Activated CD8-positive, alpha-beta memory T cell treated with anti-CD3 and anti-CD28 coated beads, Interleukin-2, amount 50 U/mL, for 1 hour (primary cell): ENCODE data around the gene NDUFS5.
"Not testable (repeated sequence)": the region's sequence is repeated elsewhere in the genome, so short reads cannot be mapped to it uniquely, and the experiment has no call there.

Experiments
- DNase-seq: peaks from one replicate; pipeline ENCODE4 v3.0.0-alpha.2; 2020; ENCODE audit errors: extremely low read depth

The NDUFS5 gene

GRCh38 chr1:39063775-39064174, 37.6 kb downstream of the NDUFS5 start:
- no peak for DNase-seq

- DNase-seq, result no peak
Observed at GRCh38 chr1:39065542-39065941, 39.4 kb downstream of the NDUFS5 start.

GRCh38 chr1:39068227-39068626, 42.1 kb downstream of the NDUFS5 start:
- not testable (repeated sequence) for DNase-seq

- not testable (repeated sequence) for DNase-seq
Observed at GRCh38 chr1:39071557-39071956, 45.4 kb downstream of the NDUFS5 start.

GRCh38 chr1:39076127-39076798, 50.1 kb downstream of the NDUFS5 start:
- DNase-seq, result no peak

- DNase-seq, result no peak
Observed at GRCh38 chr1:39076799-39077148, 50.6 kb downstream of the NDUFS5 start.

GRCh38 chr1:39080269-39080826, 54.2 kb downstream of the NDUFS5 start:
- no peak for DNase-seq

- no peak for DNase-seq
Observed at GRCh38 chr1:39080831-39081270, 54.7 kb downstream of the NDUFS5 start.

GRCh38 chr1:39081271-39082009, 55.3 kb downstream of the NDUFS5 start:
- DNase-seq, result no peak

GRCh38 chr1:39082010-39082799, 56.1 kb downstream of the NDUFS5 start:
- no peak for DNase-seq

- DNase-seq, result no peak
Observed at GRCh38 chr1:39082811-39083576, 56.8 kb downstream of the NDUFS5 start.

GRCh38 chr1:39084191-39084590, 58.0 kb downstream of the NDUFS5 start:
- DNase-seq, result no peak
